H9 (cell line): ENCODE results near the gene HTRA1. TPM values are rescaled to one million over a fixed set of nuclear protein-coding genes. Genes with fewer than 3 reads are reported as not detected.

Source experiments
- DNase-seq: peaks from one replicate; pipeline ENCODE4 v3.0.0-alpha.2; 2017
- H2AFZ ChIP-seq: one replicate; pipeline ENCODE4 v1.6.1; 2013; ENCODE audit warnings: mild to moderate bottlenecking, low read length, control low read depth, moderate library complexity
- H2AK5ac ChIP-seq: 2 replicates; pipeline ENCODE4 v1.6.1; 2013; ENCODE audit warnings: low read length, control low read depth, mixed read lengths; ENCODE audit not compliant: insufficient read length
- H2BK120ac ChIP-seq: one replicate; pipeline ENCODE4 v1.6.1; 2013; ENCODE audit warnings: low read depth, mild to moderate bottlenecking, low read length, control low read depth, inconsistent platforms; ENCODE audit not compliant: poor library complexity, severe bottlenecking
- H2BK12ac ChIP-seq: 2 replicates; pipeline ENCODE4 v1.6.1; 2013; ENCODE audit warnings: low read length, control low read depth, mixed read lengths, low read depth; ENCODE audit not compliant: insufficient read length
- H2BK15ac ChIP-seq: 2 replicates; pipeline ENCODE4 v1.6.1; 2013; ENCODE audit warnings: low read depth, low read length, control low read depth
- H2BK20ac ChIP-seq: one replicate; pipeline ENCODE4 v1.6.1; 2013; ENCODE audit warnings: low read depth, mild to moderate bottlenecking, low read length, control low read depth, inconsistent platforms; ENCODE audit not compliant: poor library complexity, severe bottlenecking
- H2BK5ac ChIP-seq: 2 replicates; pipeline ENCODE4 v1.6.1; 2013; ENCODE audit warnings: low read length, control low read depth, mixed read lengths; ENCODE audit not compliant: insufficient read length
- H3K14ac ChIP-seq: 2 replicates; pipeline ENCODE4 v1.6.1; 2013; ENCODE audit warnings: low read length, control low read depth; ENCODE audit not compliant: insufficient read depth
- H3K18ac ChIP-seq: 2 replicates; pipeline ENCODE4 v1.6.1; 2013; ENCODE audit warnings: low read depth, mild to moderate bottlenecking, mixed read lengths, low read length, control low read depth; ENCODE audit not compliant: insufficient read length
- H3K23ac ChIP-seq: 2 replicates; pipeline ENCODE4 v1.6.1; 2013; ENCODE audit warnings: low read length, control low read depth, mixed read lengths, low read depth; ENCODE audit not compliant: insufficient read length
- H3K23me2 ChIP-seq: 2 replicates; pipeline ENCODE4 v1.6.1; 2013; ENCODE audit warnings: low read depth, mild to moderate bottlenecking, mixed read lengths, low read length, control low read depth; ENCODE audit not compliant: insufficient read length, poor library complexity, severe bottlenecking
- H3K27ac ChIP-seq: 2 replicates; pipeline ENCODE4 v1.5.1; 2013; ENCODE audit warnings: low read length, control low read depth, mixed read lengths, low read depth; ENCODE audit not compliant: insufficient read length
- H3K27me3 ChIP-seq: 2 replicates; pipeline ENCODE4 v1.6.1; 2013; ENCODE audit warnings: low read length, control low read depth, inconsistent platforms; ENCODE audit not compliant: insufficient read depth
- H3K4ac ChIP-seq: 2 replicates; pipeline ENCODE4 v1.6.1; 2013; ENCODE audit warnings: low read depth, mild to moderate bottlenecking, control low read depth, inconsistent platforms, low read length, moderate library complexity
- H3K4me1 ChIP-seq: 2 replicates; pipeline ENCODE4 v1.6.1; 2013; ENCODE audit warnings: low read length, control low read depth, inconsistent platforms; ENCODE audit not compliant: insufficient read depth
- H3K4me2 ChIP-seq: 2 replicates; pipeline ENCODE4 v1.6.1; 2013; ENCODE audit warnings: low read length, control low read depth, mixed read lengths; ENCODE audit not compliant: insufficient read length, insufficient read depth
- H3K56ac ChIP-seq: 2 replicates; pipeline ENCODE4 v1.6.1; 2013; ENCODE audit warnings: low read depth, mild to moderate bottlenecking, mixed read lengths, low read length, control low read depth; ENCODE audit not compliant: insufficient read length
- H3K79me1 ChIP-seq: 2 replicates; pipeline ENCODE4 v1.6.1; 2013; ENCODE audit warnings: low read depth, mild to moderate bottlenecking, moderate library complexity, low read length, control low read depth, inconsistent platforms; ENCODE audit not compliant: insufficient read depth, poor library complexity, severe bottlenecking
- H3K79me2 ChIP-seq: 2 replicates; pipeline ENCODE4 v1.6.1; 2013; ENCODE audit warnings: low read length, control low read depth, inconsistent platforms; ENCODE audit not compliant: insufficient read depth
- H3K9ac ChIP-seq: 2 replicates; pipeline ENCODE4 v1.6.1; 2013; ENCODE audit warnings: low read length, control low read depth, mixed read lengths; ENCODE audit not compliant: insufficient read length; ENCODE audit errors: extremely low read depth
- H3K9me3 ChIP-seq: one replicate; pipeline ENCODE4 v1.6.1; 2013; ENCODE audit warnings: low read depth, low read length, inconsistent platforms; ENCODE audit not compliant: control insufficient read depth
- H3T11ph ChIP-seq: one replicate; pipeline ENCODE4 v1.6.1; 2013; ENCODE audit warnings: mild to moderate bottlenecking, low read length, control low read depth, inconsistent platforms
- H4K20me1 ChIP-seq: one replicate; pipeline ENCODE4 v1.6.1; 2013; ENCODE audit not compliant: control insufficient read depth, insufficient read length, insufficient read depth
- H4K5ac ChIP-seq: 2 replicates; pipeline ENCODE4 v1.6.1; 2013; ENCODE audit warnings: low read depth, mild to moderate bottlenecking, mixed read lengths, low read length, control low read depth; ENCODE audit not compliant: insufficient read length
- H4K8ac ChIP-seq: replicated peaks from 2 replicates; pipeline ENCODE4 v1.6.1; 2013; ENCODE audit warnings: low read length, control low read depth, mixed read lengths, low read depth; ENCODE audit not compliant: insufficient read length
- H4K91ac ChIP-seq: 2 replicates; pipeline ENCODE4 v1.6.1; 2013; ENCODE audit warnings: low read depth, mild to moderate bottlenecking, moderate library complexity, mixed read lengths, low read length, control low read depth; ENCODE audit not compliant: insufficient read length
- H3K27ac Mint-ChIP-seq, 3 experiments: 2 replicates in 2 of 3; 3 replicates in 1 of 3; pipeline ENCODE4 v1.8.0; 2020 to 2021; ENCODE audit warnings: mixed read lengths in 3 of 3, mild to moderate bottlenecking in 1 of 3, moderate library complexity in 1 of 3
- H3K27me3 Mint-ChIP-seq: 2 replicates; pipeline ENCODE4 v1.8.0; 2021; ENCODE audit warnings: low read depth, mild to moderate bottlenecking, moderate library complexity, mixed read lengths
- H3K36me3 Mint-ChIP-seq, 3 experiments: 2 replicates in 2 of 3; 3 replicates in 1 of 3; pipeline ENCODE4 v1.8.0; 2020 to 2021; ENCODE audit warnings: low read depth in 3 of 3, mixed read lengths in 3 of 3; ENCODE audit not compliant: insufficient read depth in 1 of 3
- H3K4me1 Mint-ChIP-seq, 2 experiments: 2 replicates each; pipeline ENCODE4 v1.8.0; 2020; ENCODE audit warnings: mixed read lengths in 2 of 2
- H3K4me3 Mint-ChIP-seq, 2 experiments: 2 replicates in 1 of 2; 3 replicates in 1 of 2; pipeline ENCODE4 v1.8.0; 2020 to 2021; ENCODE audit warnings: mild to moderate bottlenecking in 2 of 2, mixed read lengths in 2 of 2, moderate library complexity in 1 of 2
- H3K9me3 Mint-ChIP-seq, 2 experiments: 2 replicates in 1 of 2; 3 replicates in 1 of 2; pipeline ENCODE4 v1.8.0; 2020; ENCODE audit warnings: mild to moderate bottlenecking in 2 of 2, mixed read lengths in 2 of 2, moderate library complexity in 1 of 2
- CTCF ChIP-seq: fragments of 200-600 bp; sonication (generic); conservative IDR thresholded peaks from 3 replicates; pipeline ENCODE4 v1.8.0; 2021; ENCODE audit warnings: antibody characterized with exemption, mild to moderate bottlenecking
- WGBS: extraction: QIAGEN DNeasy Blood & Tissue Kit; methylation state at CpG from one replicate; pipeline ENCODE4 v1.1.7; 2013; ENCODE audit warnings: missing lambda C conversion rate, low lambda C conversion rate, mixed read lengths; ENCODE audit not compliant: insufficient read length; ENCODE audit errors: extremely low coverage; 5-methylcytosine and 5-hydroxymethylcytosine counted together
- total RNA-seq: library from RNA; stranded (reverse); gene quantifications from 2 replicates; pipeline ENCODE4 v1.2.1, GENCODE V29; 2021

HTRA1 gene
- total RNA-seq, 1 experiment from 2014 or later, result 11.1 TPM

GRCh38 chr10:122531939-122532338, 70.6 kb downstream of the HTRA1 start:
- Histone ChIP-seq H3K27ac (no peak overlapping the region), H3K23ac (no peak overlapping the region), H3K4ac (no peak overlapping the region), H3K27me3 (no peaks in the 10 kb centered on the region), H3T11ph (no peak overlapping the region), H3K23me2 (no peaks in the 10 kb centered on the region), H3K9ac (no peak overlapping the region), H2BK15ac (no peak overlapping the region), H3K4me1 (no peaks in the 10 kb centered on the region), H2AFZ (no peak overlapping the region), H2BK12ac (no peak overlapping the region), H3K79me1 (no peaks in the 10 kb centered on the region), H4K91ac (no peak overlapping the region), H4K5ac (no peak overlapping the region), H4K8ac (no peak overlapping the region), H2BK5ac (no peak overlapping the region), H3K18ac (no peak overlapping the region), H3K56ac (no peak overlapping the region), H2BK20ac (no peak overlapping the region), H3K14ac (no peak overlapping the region), H4K20me1 (no peaks in the 10 kb centered on the region), H2AK5ac (no peak overlapping the region), H3K79me2 (no peaks in the 10 kb centered on the region), H3K4me2 (no peak overlapping the region), H3K9me3 (no peaks in the 10 kb centered on the region), H2BK120ac (no peak overlapping the region)
- H3K27me3 Mint-ChIP-seq, result peaks cover 7% of the 10 kb centered on the region
- no peak for TF ChIP-seq CTCF
- no peak overlapping the region for H3K4me3 Mint-ChIP-seq
- no CpG with 5 or more reads among the region's 3 CpGs for WGBS
- H3K27ac Mint-ChIP-seq, result no peak overlapping the region
- no peaks in the 10 kb centered on the region for H3K4me1 Mint-ChIP-seq
- DNase-seq, result no peak
- no peaks in the 10 kb centered on the region; a peak in 1 of 7 replicates for H3K36me3 Mint-ChIP-seq
- peaks cover 0 to 2% of the 10 kb centered on the region in 2 experiments; a peak in 1 of 5 replicates for H3K9me3 Mint-ChIP-seq
